ENCODE results near the gene ADCY4.

DNA sequence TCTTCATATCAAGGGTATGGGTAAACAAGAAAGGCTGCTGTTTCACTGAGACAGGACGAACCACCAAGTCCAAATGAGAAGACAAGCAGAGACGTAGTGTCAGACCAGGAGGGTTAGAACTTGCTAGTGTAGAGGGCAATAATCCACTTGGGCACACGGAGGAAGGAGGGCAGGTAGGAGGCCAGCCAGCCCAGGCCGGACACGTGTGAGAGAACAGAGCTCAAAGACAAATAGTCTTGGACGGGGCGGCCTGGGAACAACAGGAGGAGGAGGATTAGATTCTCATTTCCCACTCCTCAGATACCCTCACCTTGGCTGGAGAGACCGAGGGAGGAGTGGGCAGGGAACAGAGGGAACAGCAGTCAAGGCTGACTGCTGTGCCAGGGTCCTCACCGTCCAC is 44.1 kb downstream of the ADCY4 start:
- TF ChIP-seq POLR2A (IDR thresholded peaks at IDR 0.05; ENCODE audit: borderline replicate concordance, extremely low read depth, insufficient read depth, insufficient read length), result no peak
- TF ChIP-seq, protein P1, sequence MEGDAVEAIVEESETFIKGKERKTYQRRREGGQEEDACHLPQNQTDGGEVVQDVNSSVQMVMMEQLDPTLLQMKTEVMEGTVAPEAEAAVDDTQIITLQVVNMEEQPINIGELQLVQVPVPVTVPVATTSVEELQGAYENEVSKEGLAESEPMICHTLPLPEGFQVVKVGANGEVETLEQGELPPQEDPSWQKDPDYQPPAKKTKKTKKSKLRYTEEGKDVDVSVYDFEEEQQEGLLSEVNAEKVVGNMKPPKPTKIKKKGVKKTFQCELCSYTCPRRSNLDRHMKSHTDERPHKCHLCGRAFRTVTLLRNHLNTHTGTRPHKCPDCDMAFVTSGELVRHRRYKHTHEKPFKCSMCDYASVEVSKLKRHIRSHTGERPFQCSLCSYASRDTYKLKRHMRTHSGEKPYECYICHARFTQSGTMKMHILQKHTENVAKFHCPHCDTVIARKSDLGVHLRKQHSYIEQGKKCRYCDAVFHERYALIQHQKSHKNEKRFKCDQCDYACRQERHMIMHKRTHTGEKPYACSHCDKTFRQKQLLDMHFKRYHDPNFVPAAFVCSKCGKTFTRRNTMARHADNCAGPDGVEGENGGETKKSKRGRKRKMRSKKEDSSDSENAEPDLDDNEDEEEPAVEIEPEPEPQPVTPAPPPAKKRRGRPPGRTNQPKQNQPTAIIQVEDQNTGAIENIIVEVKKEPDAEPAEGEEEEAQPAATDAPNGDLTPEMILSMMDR (IDR thresholded peaks at IDR 0.05 in 2 of 3, conservative IDR thresholded peaks at IDR 0.05 in 1 of 3; ENCODE audit: borderline replicate concordance in 1 of 3, insufficient read depth in 1 of 3, low read depth in 2 of 3, low read length in 2 of 3), result no peak
- TF ChIP-seq ZFX (IDR thresholded peaks at IDR 0.05), result no peak
- no peak for TF ChIP-seq ZNF274 (IDR thresholded peaks at IDR 0.05; ENCODE audit: low read depth, low read length)
- TF ChIP-seq YY1 (IDR thresholded peaks at IDR 0.05; ENCODE audit: extremely low read depth, insufficient replicate concordance, low read depth, low read length), result no peak
- TF ChIP-seq POLR2AphosphoS5 (IDR thresholded peaks at IDR 0.05; ENCODE audit: low read depth, low read length), result no peak
- TF ChIP-seq RAD21 (IDR thresholded peaks at IDR 0.05; ENCODE audit: low read depth), result no peak
